HG03196 (cell line): ENCODE results near the gene NDFIP2.
A peak's percentile ranks its signal among the peaks of the same experiment; 100 is the strongest.

Experiments used
- ATAC-seq: cut with Tn5 transposase; IDR thresholded peaks from one replicate; pipeline ENCODE4 v1.9.1; 2021; ENCODE audit not compliant: unreplicated experiment

The NDFIP2 gene

DNA sequence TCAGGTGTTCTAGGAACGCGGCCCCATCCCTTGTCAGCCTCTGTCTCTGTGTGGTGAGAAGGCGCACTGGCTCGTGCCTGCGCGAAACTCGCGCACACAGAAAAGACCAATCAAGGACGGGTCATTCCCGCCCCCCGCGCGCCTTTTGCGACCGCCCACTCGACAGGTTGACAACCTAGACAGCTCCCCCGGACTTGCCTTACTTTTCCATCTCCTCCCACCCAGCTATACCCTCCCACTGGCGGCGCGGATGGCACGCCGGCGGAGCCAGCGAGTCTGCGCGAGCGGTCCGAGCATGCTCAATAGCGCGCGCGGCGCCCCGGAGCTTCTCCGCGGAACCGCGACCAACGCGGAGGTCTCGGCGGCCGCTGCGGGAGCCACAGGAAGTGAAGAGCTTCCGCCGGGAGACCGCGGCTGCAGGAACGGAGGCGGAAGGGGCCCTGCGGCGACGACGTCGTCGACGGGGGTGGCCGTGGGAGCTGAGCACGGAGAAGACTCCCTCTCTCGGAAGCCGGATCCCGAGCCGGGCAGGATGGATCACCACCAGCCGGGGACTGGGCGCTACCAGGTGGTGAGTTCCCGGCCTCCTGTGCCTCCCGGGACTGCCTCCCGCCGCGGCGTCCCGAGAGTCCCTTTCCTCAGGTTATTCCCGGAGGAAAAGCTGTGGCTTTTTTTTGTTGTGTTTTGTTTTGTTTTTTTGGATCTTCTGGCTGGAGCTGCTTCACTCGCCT is at the start of gene NDFIP2:
Gene NDFIP2, plus strand, starts transcription at position 202 of the 731 bp plus-strand sequence. Its CDS starts 49 bp downstream, at position 251.
- peak; percentile 88 for ATAC-seq

GRCh38 chr13:79432086-79432485 is 48.9 kb upstream of the NDFIP2 start:
- no peak for ATAC-seq

DNA sequence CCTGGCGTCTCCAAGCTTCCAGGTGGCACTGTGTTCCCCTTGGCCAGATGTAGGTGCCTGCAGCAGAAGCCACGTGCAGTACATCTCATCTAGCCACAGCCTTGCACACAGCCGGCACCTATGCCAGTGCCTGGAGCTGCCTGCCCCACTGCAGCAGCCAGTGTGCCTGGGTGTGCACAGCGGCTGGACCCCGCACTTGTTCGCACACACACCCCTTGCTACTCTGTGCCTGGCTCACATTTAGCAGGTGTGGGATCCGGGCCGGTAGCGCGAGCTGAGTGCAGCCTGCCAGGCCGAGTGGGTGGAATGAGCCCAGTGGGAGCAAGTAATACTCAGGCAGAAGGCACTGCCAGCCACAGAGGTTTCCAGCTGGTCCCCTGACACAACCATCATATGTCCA is 48.0 kb upstream of the NDFIP2 start:
- ATAC-seq, result no peak

DNA sequence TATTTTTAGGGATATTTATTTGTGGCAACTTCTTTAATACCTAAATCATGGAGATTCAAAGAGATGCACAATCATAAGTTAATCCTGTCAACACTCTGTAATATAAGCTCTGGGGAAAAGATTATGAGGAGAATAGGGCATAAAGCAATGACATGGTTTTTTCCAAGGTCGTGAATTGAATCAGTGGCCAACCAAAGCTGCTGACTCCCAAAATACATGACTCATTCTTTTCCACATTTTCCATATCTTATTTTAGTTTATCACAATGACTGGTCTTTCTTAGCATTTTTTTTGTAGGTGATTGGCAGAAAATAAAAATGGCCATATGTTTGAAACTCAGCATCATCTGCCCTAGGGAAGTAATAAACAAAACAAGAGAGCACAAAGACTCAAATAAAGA is 46.4 kb upstream of the NDFIP2 start:
- ATAC-seq, result no peak

DNA sequence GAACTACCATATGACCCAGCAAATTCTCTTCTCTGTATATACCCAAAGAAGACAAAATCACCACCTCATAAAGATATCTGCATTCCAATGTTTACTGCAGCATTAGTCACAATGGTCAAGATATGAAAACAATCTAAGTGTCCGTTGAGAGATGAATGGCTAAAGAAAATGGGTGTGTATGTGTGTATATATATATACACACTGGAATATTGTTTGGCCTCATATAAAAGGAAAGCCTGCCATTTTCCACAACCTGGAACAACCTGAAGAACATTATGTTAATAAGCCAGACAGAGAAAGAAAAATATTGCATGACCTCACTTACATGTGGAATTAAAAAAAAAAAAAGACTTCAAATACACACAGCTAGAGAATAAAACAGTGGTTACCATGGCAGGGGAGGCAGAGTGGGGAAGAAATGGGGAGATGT is 45.4 kb upstream of the NDFIP2 start:
- no peak for ATAC-seq

DNA sequence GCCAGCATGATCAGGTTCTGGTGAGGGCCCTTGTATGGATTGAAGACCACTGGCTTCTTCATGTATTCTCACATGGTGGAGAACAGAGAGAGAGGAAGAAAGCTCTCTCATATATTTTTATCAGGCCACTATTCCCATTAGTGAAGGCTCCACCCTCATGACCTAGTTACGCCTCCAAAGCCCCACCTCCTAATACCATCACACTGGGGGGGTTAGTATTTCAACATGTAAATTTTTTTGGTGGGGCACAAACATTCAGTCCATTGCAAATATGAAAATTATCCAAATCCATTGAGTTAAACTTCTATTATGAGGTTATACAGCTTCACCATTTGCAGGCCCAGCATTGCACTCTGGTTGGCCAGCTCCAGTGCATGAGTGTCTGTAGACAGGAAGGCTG is 41.7 kb upstream of the NDFIP2 start:
- ATAC-seq, result no peak

GRCh38 chr13:79440958-79441528 is 39.9 kb upstream of the NDFIP2 start:
- ATAC-seq, result no peak

GRCh38 chr13:79442221-79442620 is 38.7 kb upstream of the NDFIP2 start:
- ATAC-seq, result no peak

DNA sequence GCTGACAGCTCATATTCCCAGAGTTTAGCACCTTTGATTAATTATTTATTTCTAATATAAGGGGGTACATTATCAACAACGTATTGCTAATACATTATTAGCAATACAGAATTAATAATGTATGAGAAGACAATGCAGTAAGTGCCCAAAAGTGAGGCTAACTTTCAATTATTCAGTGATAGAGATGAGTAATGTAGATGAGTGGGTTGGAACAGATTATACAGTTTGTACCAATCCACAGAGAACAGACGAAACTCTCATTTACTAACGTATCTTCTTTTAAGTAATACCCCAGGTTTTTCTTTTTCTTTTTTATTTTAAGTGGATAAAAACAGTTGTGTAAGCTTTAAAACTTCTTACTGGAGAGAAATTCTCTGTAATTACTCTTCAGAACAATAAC is 38.2 kb upstream of the NDFIP2 start:
- ATAC-seq, result no peak

DNA sequence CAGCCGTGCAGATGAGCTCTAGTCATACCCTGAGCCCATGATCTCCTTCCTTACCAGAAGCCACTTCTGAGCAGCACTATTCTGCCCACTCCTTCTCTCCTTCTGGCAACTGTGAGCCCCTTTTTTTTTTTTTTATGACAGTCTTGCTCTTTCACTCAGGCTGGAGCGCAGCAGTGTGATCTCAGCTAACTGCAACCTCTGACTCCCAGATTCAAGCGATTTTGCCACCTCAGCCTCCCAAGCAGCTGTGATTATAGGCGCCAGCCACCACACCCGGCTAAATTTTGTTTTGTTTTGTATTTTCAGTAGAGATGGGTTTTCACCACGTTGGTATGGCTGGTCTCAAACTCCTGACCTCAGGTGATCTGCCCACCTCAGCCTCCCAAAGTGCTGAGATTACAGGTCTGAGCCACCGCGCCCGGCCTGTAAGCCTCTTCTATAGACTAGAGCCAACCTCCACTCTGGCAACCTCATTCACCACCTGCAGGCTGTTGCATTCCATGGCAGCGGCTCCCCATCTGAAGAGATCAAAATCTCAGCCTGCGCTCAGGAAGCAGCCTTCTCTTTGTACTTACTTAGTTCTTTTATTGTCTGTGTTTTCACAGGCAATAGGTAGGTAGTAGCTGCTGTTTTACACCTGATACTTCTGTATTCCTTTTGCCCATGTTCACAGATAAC is 34.8 kb upstream of the NDFIP2 start:
- no peak for ATAC-seq

DNA sequence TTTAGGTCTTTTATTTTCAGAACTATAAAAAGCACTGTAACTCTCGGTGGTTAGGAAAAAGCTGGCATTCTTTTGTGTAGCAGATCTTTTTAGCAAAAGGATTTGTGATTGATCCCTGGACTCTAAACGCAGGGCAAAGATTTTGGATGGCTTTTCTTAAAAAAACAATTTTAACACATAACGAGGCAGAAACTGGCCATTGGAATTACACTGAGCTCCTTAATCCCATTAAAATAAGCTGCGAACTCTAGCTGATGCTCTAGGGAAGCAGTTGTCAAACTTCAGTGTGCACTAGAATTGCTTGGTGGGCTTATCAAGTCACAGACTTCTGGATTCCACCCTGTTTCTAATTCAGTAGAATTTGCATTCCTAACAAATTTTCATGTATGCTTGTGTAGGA is 33.8 kb upstream of the NDFIP2 start:
- no peak for ATAC-seq

GRCh38 chr13:79447741-79448140 is 33.2 kb upstream of the NDFIP2 start:
- ATAC-seq, result no peak

DNA sequence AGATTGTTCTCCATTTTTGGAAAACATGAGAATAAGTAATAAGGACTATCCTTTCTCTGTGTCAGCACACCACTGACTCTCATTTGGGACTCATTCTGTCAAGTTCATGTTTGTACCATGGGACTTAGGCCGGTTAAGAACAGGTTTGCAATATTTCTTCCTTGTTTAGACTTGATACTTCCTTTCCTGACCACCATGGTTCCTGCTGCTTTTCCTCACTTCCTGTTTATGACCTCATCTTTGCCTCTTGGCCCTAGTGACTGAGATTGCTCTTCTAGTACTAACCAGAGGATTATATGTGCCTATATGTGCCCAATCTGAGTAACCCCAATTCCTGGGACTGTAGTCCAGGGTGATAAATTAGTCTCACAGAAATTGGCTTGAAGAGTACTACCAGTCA is 32.5 kb upstream of the NDFIP2 start:
- ATAC-seq, result peak; percentile 35

DNA sequence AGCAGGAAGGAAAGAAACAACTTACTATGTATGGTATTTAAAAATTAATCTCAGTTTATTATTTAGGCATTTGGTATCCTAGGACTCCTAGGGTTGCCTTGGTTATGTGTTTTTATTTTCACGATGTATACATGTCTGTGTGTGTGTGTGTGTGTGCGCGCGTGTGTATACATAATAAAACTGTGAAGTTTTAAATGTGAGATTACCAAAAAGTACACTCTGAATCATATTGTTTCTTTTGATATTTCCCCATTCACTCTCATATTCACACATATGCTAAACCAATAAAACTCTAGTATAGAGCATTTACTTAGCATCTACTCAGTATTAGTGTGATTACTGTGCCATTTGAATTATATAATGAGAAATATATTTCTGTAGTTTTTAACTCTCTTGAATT is 30.8 kb upstream of the NDFIP2 start:
- ATAC-seq, result no peak

GRCh38 chr13:79451500-79451962 is 29.4 kb upstream of the NDFIP2 start:
- ATAC-seq, result peak; percentile 99

GRCh38 chr13:79452239-79452913 is 28.6 kb upstream of the NDFIP2 start:
- no peak for ATAC-seq

DNA sequence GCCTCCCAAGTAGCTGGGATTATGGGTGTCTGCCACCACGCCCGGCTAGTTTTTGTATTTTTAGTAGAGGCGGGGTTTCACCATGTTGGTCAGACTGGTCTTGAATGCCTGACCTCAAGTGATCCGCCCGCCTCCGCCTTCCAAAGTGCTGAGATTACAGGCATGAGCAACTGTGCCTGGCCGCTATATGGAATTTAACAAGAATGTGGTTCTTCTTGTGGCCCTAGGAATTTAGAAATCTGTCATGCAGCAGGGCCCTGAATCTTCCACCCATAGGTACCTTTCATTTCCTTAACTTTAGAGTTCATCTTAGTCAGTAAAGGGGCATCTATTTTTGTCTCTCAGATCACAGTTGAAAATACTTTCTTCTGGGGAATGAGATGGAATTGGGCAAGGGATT is 25.6 kb upstream of the NDFIP2 start:
- ATAC-seq, result no peak

DNA sequence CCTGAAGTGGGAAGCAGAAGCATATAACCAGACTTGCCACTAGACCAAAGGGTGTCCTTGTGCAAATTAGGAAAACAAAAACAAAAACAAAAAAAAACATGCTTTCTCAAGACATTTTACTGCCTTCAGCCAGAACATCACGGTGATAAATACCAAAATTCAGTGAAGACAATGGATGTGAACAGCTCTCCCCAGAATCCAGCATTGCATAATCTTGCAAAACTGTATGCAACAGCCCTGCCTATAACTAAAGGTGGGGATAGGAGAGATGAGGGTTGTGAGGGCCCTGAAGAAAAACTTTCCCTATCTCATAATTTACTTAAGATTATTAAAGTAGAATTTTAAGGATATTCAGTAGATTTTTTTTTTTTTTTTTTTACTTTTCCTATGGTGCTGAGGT is 24.9 kb upstream of the NDFIP2 start:
- ATAC-seq, result no peak

DNA sequence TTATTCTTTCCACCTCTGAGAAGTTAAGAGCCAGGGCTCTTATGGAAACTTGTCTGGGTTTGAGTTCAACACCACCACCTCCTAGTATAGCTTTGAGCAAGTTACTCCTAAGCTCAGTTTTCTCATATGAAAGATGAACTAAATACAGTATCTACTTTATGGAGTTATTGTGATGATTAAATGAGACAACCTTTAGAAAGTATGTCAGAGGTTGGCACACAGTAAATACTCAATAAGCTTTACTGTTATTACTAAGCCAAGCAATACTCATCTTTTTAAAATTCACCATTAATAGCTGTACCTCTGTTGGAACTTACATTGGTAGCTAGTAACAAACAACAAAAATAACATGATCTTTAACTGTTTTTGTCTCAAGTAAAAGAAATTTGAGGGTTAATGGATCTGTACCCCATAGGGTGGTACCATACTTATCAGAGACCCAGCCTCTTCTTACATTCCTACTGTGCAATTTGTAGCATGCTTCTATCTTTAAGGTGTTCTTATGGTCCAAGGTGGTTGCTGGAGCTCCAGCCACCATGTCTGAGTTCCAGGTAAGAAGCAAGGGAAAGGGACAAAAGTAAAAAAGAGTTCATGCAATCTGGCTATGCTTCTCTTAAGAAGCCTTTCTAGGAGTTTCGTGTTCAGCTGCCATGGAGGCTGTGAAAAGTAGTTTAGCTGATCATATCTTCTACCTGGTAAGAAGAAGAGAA is 24.1 kb upstream of the NDFIP2 start:
- no peak for ATAC-seq

- ATAC-seq, result no peak
Observed at GRCh38 chr13:79457390-79457789, 23.6 kb upstream of the NDFIP2 start.

- ATAC-seq, result no peak
Observed at GRCh38 chr13:79457948-79458347, 23.0 kb upstream of the NDFIP2 start.
